GM12801 (cell line): Measurements from ENCODE around the gene EXPH5.

Experiments used
- TF ChIP-seq, protein P1 (sequence below): IDR thresholded peaks from one replicate; pipeline ENCODE4 v1.5.1; 2011; ENCODE audit warnings: control low read depth; ENCODE audit not compliant: insufficient read length; ENCODE audit errors: extremely low read depth

The EXPH5 gene

GRCh38 chr11:108508653-108509593 lies 84.6 kb downstream of the EXPH5 start:
- TF ChIP-seq, protein P1, sequence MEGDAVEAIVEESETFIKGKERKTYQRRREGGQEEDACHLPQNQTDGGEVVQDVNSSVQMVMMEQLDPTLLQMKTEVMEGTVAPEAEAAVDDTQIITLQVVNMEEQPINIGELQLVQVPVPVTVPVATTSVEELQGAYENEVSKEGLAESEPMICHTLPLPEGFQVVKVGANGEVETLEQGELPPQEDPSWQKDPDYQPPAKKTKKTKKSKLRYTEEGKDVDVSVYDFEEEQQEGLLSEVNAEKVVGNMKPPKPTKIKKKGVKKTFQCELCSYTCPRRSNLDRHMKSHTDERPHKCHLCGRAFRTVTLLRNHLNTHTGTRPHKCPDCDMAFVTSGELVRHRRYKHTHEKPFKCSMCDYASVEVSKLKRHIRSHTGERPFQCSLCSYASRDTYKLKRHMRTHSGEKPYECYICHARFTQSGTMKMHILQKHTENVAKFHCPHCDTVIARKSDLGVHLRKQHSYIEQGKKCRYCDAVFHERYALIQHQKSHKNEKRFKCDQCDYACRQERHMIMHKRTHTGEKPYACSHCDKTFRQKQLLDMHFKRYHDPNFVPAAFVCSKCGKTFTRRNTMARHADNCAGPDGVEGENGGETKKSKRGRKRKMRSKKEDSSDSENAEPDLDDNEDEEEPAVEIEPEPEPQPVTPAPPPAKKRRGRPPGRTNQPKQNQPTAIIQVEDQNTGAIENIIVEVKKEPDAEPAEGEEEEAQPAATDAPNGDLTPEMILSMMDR = no peak

DNA sequence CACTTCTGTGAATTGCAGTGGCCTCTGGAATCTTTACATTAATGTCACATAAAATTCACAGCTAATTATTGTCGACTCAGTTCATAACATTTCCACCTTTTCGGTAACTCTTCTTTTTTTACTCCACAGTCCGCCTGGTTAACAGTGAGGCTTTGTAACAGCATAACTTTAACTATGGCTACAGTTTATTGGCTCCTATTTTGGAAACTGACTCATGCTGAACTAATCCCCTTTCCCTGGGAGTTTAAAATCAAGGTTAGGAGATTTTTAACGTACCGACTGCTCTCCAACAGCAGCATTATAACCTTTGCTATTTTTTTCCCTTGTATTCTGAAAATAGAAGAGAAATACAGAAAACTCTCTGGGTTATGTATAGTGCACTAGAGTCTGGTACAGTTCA lies 92.2 kb downstream of the EXPH5 start:
- TF ChIP-seq, protein P1 = no peak

DNA sequence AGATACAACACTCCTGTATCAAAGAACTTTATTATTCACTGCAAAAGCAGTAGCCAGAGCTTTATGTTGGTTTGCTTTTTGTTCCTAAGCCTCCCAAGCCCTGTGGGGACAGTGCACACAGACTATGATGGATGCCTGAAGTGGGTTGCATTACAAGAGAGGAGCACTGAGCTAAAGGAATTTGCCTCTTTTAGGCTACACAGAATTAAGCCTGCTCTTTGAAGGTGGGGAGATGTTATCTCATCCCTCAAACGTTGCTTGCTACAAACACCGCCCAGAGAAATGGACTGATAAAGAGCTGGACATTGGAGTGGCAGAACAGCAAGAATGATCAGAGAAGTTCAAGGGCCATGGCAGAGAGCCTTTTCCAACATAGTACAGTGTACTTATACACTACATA lies 92.8 kb downstream of the EXPH5 start:
- TF ChIP-seq, protein P1 = no peak

GRCh38 chr11:108500169-108500568 lies 93.4 kb downstream of the EXPH5 start:
- TF ChIP-seq, protein P1 = no peak

DNA sequence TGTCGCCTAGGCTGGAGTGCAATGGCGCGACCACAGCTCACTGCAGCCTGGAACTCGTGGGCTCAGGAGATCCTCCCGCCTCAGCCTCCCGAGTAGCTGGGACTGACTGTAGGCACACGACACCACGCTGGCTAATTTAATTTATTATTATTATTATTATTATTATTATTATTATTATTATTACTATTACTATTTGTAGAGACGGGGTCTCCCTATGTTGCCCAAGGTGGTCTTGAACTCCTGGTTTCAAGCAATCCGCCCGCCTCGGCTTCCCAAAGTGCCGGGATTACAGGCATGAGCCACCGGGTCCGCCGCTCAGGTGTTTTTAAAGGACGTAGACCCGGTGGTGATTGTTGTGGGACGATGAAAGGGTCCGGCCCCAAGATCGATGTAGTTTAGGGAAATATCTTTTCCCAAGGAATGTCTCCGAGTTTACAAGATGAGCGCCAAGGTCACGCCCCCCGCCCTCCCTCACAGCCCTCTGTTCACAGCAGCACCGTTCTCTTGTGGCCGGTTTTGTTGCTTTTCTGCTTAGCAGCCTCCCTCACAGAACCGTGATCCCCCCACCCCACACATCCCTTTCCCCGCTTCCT lies 94.7 kb downstream of the EXPH5 start:
- TF ChIP-seq, protein P1 = no peak

DNA sequence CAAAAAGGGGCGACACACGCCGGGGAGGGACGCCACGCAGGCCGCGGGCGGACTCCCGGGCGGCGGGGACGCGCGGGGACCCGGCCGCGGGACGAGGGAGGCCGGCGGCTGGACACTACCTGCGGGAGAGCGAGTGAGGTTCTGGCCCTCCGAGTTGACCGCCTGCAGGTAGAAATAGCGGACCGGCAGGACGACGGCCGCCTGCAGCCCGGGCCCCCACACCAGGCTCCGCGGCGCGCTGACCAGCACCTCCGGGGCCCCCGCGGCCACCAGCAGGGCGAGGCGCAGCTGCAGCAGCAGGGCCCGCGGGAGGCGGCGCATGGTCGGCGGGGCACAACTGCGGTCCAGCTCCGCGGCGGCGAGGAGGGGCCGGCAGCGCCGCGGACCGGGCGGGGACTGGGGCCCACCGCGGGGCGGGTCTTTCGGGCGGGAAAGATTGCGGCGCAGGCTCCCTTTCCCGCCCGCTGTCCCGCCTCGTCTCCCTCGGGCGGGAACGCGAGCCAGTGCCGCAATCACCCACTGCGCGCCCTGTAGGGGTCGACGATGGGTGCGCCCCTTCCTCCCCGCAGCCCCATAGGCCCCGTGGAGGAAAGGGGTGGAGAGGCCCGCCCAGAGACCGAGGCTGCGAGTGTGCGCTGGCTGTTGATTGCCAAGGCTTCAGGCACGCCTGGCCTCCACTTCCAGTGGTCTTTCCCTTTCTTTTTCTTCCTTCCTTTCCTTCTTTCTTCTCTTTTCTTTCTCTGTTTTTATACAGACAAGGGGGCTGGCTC lies 95.3 kb downstream of the EXPH5 start, which contains the start of gene POGLUT3:
Gene POGLUT3 (minus strand): TSS at position 339 of the 770 bp plus-strand sequence. CDS start 18 bp downstream, at position 321.
- TF ChIP-seq, protein P1 = no peak

DNA sequence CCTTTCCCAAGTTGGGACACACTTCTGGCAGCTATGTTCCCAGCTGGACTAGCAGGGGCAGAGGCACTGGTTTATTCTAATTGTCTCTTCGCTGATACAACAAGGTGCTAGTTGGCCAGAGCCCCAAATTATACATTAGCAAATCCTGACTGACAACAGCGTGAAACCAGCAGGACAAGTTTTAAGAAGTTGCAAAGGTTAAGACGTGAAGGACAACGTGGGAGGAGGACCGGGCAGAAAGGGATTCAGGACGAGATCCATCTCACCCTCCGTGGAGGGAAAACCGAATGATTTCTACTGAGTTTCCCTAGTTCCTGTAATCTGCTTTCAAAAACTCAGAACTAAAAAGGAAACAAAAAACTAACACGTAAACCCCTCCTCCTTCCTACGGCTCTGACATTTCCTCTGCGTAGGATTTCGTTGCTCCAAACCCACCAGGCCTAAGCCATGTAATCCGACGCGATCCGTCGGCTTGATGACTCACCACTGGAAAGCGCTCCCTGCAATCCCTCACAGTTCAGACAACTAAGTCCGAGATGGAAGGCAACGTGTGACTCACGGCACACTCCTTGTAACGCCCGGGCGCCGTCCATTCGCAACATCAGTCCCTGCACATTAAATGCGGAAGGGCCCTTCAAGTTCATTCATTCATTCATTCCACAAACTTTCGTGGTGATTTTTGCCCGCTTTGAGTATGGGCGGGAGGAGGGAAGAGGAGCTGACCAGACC lies 96.1 kb downstream of the EXPH5 start:
- TF ChIP-seq, protein P1 = no peak
